H1 (cell line): ENCODE measurements around the gene SPAST. TPM values are rescaled to one million over a fixed set of nuclear protein-coding genes. Genes with fewer than 3 reads are reported as not detected.

Experiments
- CTCF ChIA-PET: fragments of 300-600 bp; sonication (Branson Sonifier 250); formaldehyde crosslinking; loops from one replicate; lab custom pipeline; 2021; ENCODE audit not compliant: partially characterized antibody; lab: Charles Lee
- POLR2A ChIA-PET: fragments of 300-600 bp; sonication (Branson Sonifier 250); formaldehyde crosslinking; loops from one replicate; lab custom pipeline; 2021; ENCODE audit warnings: inconsistent platforms; ENCODE audit not compliant: partially characterized antibody; lab: Charles Lee
- DNase-seq, 2 experiments: peaks; one replicate each; pipeline versions ENCODE4 v3.0.0 to v3.0.0-alpha.2; 2010 to 2022; ENCODE audit warnings: low spot score in 2 of 2, low read depth in 1 of 2, mixed read lengths in 1 of 2
- FAIRE-seq: peaks from 2 replicates; lab custom pipeline; 2011; peaks lifted over from hg19 to GRCh38; lab: Jason Lieb, UNC
- H2AFZ ChIP-seq: 2 replicates; pipeline ENCODE4 v1.8.1; 2012; ENCODE audit warnings: low read length, inconsistent platforms
- H2AK5ac ChIP-seq: 2 replicates; pipeline ENCODE4 v1.6.1; 2013; ENCODE audit warnings: low read depth, low read length
- H2BK120ac ChIP-seq: replicated peaks from 2 replicates; pipeline ENCODE3; 2013; ENCODE audit warnings: low read depth, low read length, inconsistent platforms
- H2BK12ac ChIP-seq: 2 replicates; pipeline ENCODE4 v1.6.1; 2013; ENCODE audit warnings: low read depth, low read length
- H2BK15ac ChIP-seq: 2 replicates; pipeline ENCODE4 v1.6.1; 2013; ENCODE audit warnings: low read length
- H2BK20ac ChIP-seq: 2 replicates; pipeline ENCODE4 v1.6.1; 2013; ENCODE audit warnings: low read length
- H2BK5ac ChIP-seq: 2 replicates; pipeline ENCODE4 v1.6.1; 2013; ENCODE audit warnings: low read depth, low read length
- H3K14ac ChIP-seq: 2 replicates; pipeline ENCODE4 v1.6.1; 2013; ENCODE audit warnings: inconsistent platforms; ENCODE audit not compliant: insufficient read length
- H3K18ac ChIP-seq: 2 replicates; pipeline ENCODE4 v1.6.1; 2013; ENCODE audit warnings: low read length; ENCODE audit errors: extremely low read depth
- H3K23ac ChIP-seq: 2 replicates; pipeline ENCODE4 v1.6.1; 2013; ENCODE audit warnings: inconsistent platforms; ENCODE audit not compliant: insufficient read length
- H3K23me2 ChIP-seq: 2 replicates; pipeline ENCODE4 v1.6.1; 2013; ENCODE audit warnings: low read depth, low read length
- H3K27ac ChIP-seq: 2 replicates; pipeline ENCODE4 v1.6.1; 2011; ENCODE audit warnings: low read depth, low read length, inconsistent platforms
- H3K27me3 ChIP-seq, 4 experiments: replicated peaks in 1 of 4; 1 replicate in 1 of 4; 2 replicates in 3 of 4; pipeline versions ENCODE4 v1.6.1 to v1.8.1; 2011 to 2013; ENCODE audit warnings: low read length in 3 of 4, mild to moderate bottlenecking in 3 of 4, inconsistent platforms in 2 of 4, mixed read lengths in 2 of 4, moderate library complexity in 1 of 4; ENCODE audit not compliant: control insufficient read depth in 3 of 4, insufficient read depth in 3 of 4; ENCODE audit errors: extremely low read depth in 1 of 4
- H3K36me3 ChIP-seq, 4 experiments: 2 replicates each; pipeline versions ENCODE4 v1.6.1 to v1.8.1; 2011 to 2013; ENCODE audit warnings: mild to moderate bottlenecking in 4 of 4, low read length in 3 of 4, moderate library complexity in 2 of 4, control low read depth in 1 of 4, inconsistent platforms in 1 of 4; ENCODE audit not compliant: insufficient read depth in 4 of 4, control insufficient read depth in 2 of 4
- H3K4ac ChIP-seq: replicated peaks from 2 replicates; pipeline ENCODE3; 2013; ENCODE audit warnings: low read length, low read depth, mixed read lengths, inconsistent platforms; ENCODE audit not compliant: insufficient read length
- H3K4me1 ChIP-seq, 4 experiments: replicated peaks in 1 of 4; 1 replicate in 1 of 4; 2 replicates in 3 of 4; pipeline versions ENCODE4 v1.6.1 to v1.8.1; 2011 to 2013; ENCODE audit warnings: low read length in 3 of 4, inconsistent platforms in 2 of 4, mixed read lengths in 1 of 4; ENCODE audit not compliant: insufficient read depth in 4 of 4, control insufficient read depth in 3 of 4
- H3K4me2 ChIP-seq, 2 experiments: 2 replicates each; pipeline versions ENCODE4 v1.6.1 to v1.8.1; 2011 to 2013; ENCODE audit warnings: low read depth in 2 of 2, low read length in 2 of 2, control low read depth in 1 of 2, inconsistent platforms in 1 of 2, mild to moderate bottlenecking in 1 of 2; ENCODE audit not compliant: insufficient read depth in 1 of 2
- H3K4me3 ChIP-seq, 4 experiments: fragments of 200-600, 300-600 bp in 1 of 4; sonication (generic), shearing (Covaris generic), sonication (Bioruptor Twin) in 1 of 4; 2 replicates each; pipeline versions ENCODE4 v1.5.1 to v1.8.1; 2011 to 2016; ENCODE audit warnings: low read length in 4 of 4, low read depth in 3 of 4, control low read depth in 2 of 4, inconsistent platforms in 2 of 4, mild to moderate bottlenecking in 2 of 4, mixed read lengths in 1 of 4, moderate library complexity in 1 of 4; ENCODE audit not compliant: insufficient read depth in 2 of 4; ENCODE audit errors: extremely low read depth in 1 of 4
- H3K56ac ChIP-seq: replicated peaks from 2 replicates; pipeline ENCODE3; 2013; ENCODE audit warnings: low read depth, mild to moderate bottlenecking, mixed read lengths, low read length, inconsistent platforms; ENCODE audit not compliant: insufficient read length
- H3K79me1 ChIP-seq: 2 replicates; pipeline ENCODE4 v1.6.1; 2013; ENCODE audit warnings: low read depth, low read length, control low read depth
- H3K79me2 ChIP-seq, 2 experiments: 2 replicates each; pipeline versions ENCODE4 v1.6.1 to v1.8.1; 2012 to 2013; ENCODE audit warnings: low read length in 2 of 2, mild to moderate bottlenecking in 2 of 2, inconsistent platforms in 1 of 2; ENCODE audit not compliant: insufficient read depth in 2 of 2, control insufficient read depth in 1 of 2
- H3K9ac ChIP-seq, 4 experiments: replicated peaks in 1 of 4; 1 replicate in 1 of 4; 2 replicates in 3 of 4; pipeline versions ENCODE4 v1.6.1 to v1.8.1; 2011 to 2013; ENCODE audit warnings: low read depth in 3 of 4, low read length in 3 of 4, control low read depth in 2 of 4, mild to moderate bottlenecking in 2 of 4, moderate library complexity in 2 of 4, inconsistent platforms in 1 of 4; ENCODE audit errors: extremely low read depth in 1 of 4
- H3K9me3 ChIP-seq, 2 experiments: 2 replicates each; pipeline versions ENCODE4 v1.6.1 to v1.8.1; 2012 to 2013; ENCODE audit warnings: mild to moderate bottlenecking in 2 of 2, moderate library complexity in 2 of 2, control low read depth in 1 of 2, inconsistent platforms in 1 of 2, low read depth in 1 of 2, low read length in 1 of 2, mixed read lengths in 1 of 2; ENCODE audit not compliant: insufficient read depth in 2 of 2
- H4K20me1 ChIP-seq, 2 experiments: replicated peaks in 1 of 2; 2 replicates each; pipeline versions ENCODE3 to v1.8.1; 2011 to 2013; ENCODE audit warnings: inconsistent platforms in 2 of 2, low read length in 2 of 2, mild to moderate bottlenecking in 1 of 2; ENCODE audit not compliant: insufficient read depth in 2 of 2, control insufficient read depth in 1 of 2
- H4K5ac ChIP-seq: 2 replicates; pipeline ENCODE4 v1.6.1; 2013; ENCODE audit warnings: low read length, low read depth, mixed read lengths, inconsistent platforms; ENCODE audit not compliant: insufficient read length
- H4K8ac ChIP-seq: 2 replicates; pipeline ENCODE4 v1.8.0; 2013; ENCODE audit warnings: mild to moderate bottlenecking, moderate library complexity, low read length, inconsistent platforms; ENCODE audit not compliant: insufficient read depth; ENCODE audit errors: extremely low read depth
- H4K91ac ChIP-seq: replicated peaks from 2 replicates; pipeline ENCODE3; 2013; ENCODE audit warnings: low read length, mixed read lengths, inconsistent platforms; ENCODE audit not compliant: insufficient read length
- CHD2 ChIP-seq: IDR thresholded peaks from 2 replicates; pipeline ENCODE4 v1.6.1; 2012; ENCODE audit warnings: low read length, improper control_type of control experiment
- EGR1 ChIP-seq: IDR thresholded peaks from 2 replicates; pipeline ENCODE4 v1.6.1; 2011; ENCODE audit warnings: low read depth, low read length, borderline replicate concordance
- FOSL1 ChIP-seq: IDR thresholded peaks from 2 replicates; pipeline ENCODE4 v1.6.1; 2011; ENCODE audit warnings: mild to moderate bottlenecking, low read depth, low read length, moderate library complexity; ENCODE audit not compliant: insufficient read depth
- GABPA ChIP-seq: IDR thresholded peaks from 2 replicates; pipeline ENCODE4 v1.6.1; 2011; ENCODE audit warnings: mild to moderate bottlenecking, low read length, moderate library complexity, borderline replicate concordance; ENCODE audit not compliant: insufficient read depth
- KDM1A ChIP-seq: fragments of 200-600, 300-600 bp; sonication (generic); IDR thresholded peaks from 2 replicates; pipeline ENCODE4 v1.7.1; 2016; ENCODE audit warnings: mild to moderate bottlenecking, low read length, borderline replicate concordance
- NANOG ChIP-seq: IDR thresholded peaks from 2 replicates; pipeline ENCODE4 v1.6.1; 2011; ENCODE audit warnings: low read length, low read depth, mild to moderate bottlenecking, inconsistent platforms; ENCODE audit not compliant: insufficient read depth, poor library complexity, severe bottlenecking
- NRF1 ChIP-seq: IDR thresholded peaks from 2 replicates; pipeline ENCODE4 v1.6.1; 2011; ENCODE audit warnings: mild to moderate bottlenecking, low read depth, low read length, improper control_type of control experiment
- RFX5 ChIP-seq: IDR thresholded peaks from 2 replicates; pipeline ENCODE4 v1.6.1; 2011; ENCODE audit warnings: low read depth, low read length, improper control_type of control experiment, borderline replicate concordance
- SP4 ChIP-seq: IDR thresholded peaks from 2 replicates; pipeline ENCODE4 v1.6.1; 2012; ENCODE audit warnings: low read length, inconsistent platforms
- TEAD4 ChIP-seq: IDR thresholded peaks from 2 replicates; pipeline ENCODE4 v1.6.1; 2012; ENCODE audit warnings: low read depth, low read length, inconsistent platforms, mixed read lengths
- ZNF274 ChIP-seq: IDR thresholded peaks from 2 replicates; pipeline ENCODE4 v1.7.0; 2012; ENCODE audit warnings: low read length, borderline replicate concordance; ENCODE audit errors: extremely low read depth
- WGBS, 2 experiments: shearing (Covaris generic) in 1 of 2; methylation state at CpG; one replicate each; pipeline versions ENCODE4 v1.1.6 to v1.1.7; 2013 to 2015; ENCODE audit warnings: low lambda C conversion rate in 2 of 2, mixed read lengths in 2 of 2, inconsistent platforms in 1 of 2, low coverage in 1 of 2, missing lambda C conversion rate in 1 of 2; ENCODE audit not compliant: insufficient replicate concordance in 2 of 2, insufficient coverage in 1 of 2, insufficient read length in 1 of 2; ENCODE audit errors: extremely low coverage in 1 of 2, missing lambda C conversion rate in 1 of 2; 5-methylcytosine and 5-hydroxymethylcytosine counted together
- polyA plus RNA-seq, 7 experiments: library from polyadenylated mRNA; depleted of rRNA in 3 of 7; stranded (reverse) in 5 of 7; unstranded in 2 of 7; fragments of >200 nt in 5 of 7; fragments of 200-250 nt in 2 of 7; gene quantifications; 1 replicate in 5 of 7; 2 replicates in 1 of 7; 4 replicates in 1 of 7; pipeline versions ENCODE4 v1.2.1 to v1.2.3, GENCODE V29; 2011 to 2013; ENCODE audit warnings: missing spikeins in 2 of 7, mixed read lengths in 2 of 7
- total RNA-seq: library from RNA; stranded (reverse); fragmentation: NEBNext Ultra II Directional; extraction: Animal tissue kit (Norgen Biotek cat#: 25700); gene quantifications from 2 replicates; pipeline ENCODE4 v1.2.1, GENCODE V29; 2021
- TF ChIP-seq, protein P1 (sequence below): IDR thresholded peaks from 2 replicates; pipeline ENCODE4 v1.6.1; 2012; ENCODE audit warnings: inconsistent platforms

SPAST gene
- total and polyA plus RNA-seq, 2 of the 8 experiments (the other 6 are each of a cell fraction or from before 2014, with no cell fraction given), result 4.4 to 36.0 TPM

DNA sequence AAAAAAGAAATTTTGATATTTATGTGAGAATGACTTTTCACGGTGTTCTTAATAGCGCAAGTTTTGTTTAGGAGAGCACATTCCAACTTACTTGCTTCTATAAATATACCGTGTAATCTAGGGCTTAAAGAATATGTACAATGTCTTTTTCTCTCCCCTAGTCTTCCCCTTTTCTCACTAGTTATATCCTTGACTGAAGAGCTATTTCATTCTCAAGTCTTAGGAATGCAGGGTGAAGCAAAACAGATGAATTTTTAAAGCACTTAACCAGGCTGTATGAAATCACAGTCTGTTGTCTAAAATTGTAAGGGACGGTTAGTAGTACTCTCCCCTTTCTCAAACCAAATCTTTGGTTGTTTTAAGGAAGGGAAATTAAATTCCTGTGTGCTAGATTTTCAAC lies 72.7 kb downstream of the SPAST start:
- H4K8ac ChIP-seq, result no peak overlapping the region
- H2BK5ac ChIP-seq, result no peak overlapping the region
- H3K23me2 ChIP-seq, result no peaks in the 10 kb centered on the region
- no peaks in the 10 kb centered on the region for H4K20me1 ChIP-seq
- TF ChIP-seq NRF1 (no peak), RFX5 (no peak), FOSL1 (no peak), NANOG (no peak), CHD2 (no peak), KDM1A (no peak), EGR1 (no peak), ZNF274 (no peak), GABPA (no peak), SP4 (no peak), TEAD4 (no peak)
- TF ChIP-seq, protein P1, sequence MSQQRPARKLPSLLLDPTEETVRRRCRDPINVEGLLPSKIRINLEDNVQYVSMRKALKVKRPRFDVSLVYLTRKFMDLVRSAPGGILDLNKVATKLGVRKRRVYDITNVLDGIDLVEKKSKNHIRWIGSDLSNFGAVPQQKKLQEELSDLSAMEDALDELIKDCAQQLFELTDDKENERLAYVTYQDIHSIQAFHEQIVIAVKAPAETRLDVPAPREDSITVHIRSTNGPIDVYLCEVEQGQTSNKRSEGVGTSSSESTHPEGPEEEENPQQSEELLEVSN, result no peak
- H3K27me3 ChIP-seq, result no peaks in the 10 kb centered on the region
- H4K5ac ChIP-seq, result no peak overlapping the region
- H3K4ac ChIP-seq, result no peak overlapping the region
- no peak overlapping the region for H3K27ac ChIP-seq
- H2BK120ac ChIP-seq, result no peak overlapping the region
- no peaks in the 10 kb centered on the region for H3K9me3 ChIP-seq
- no peaks in the 10 kb centered on the region for H3K79me2 ChIP-seq
- no peak for DNase-seq
- no peak overlapping the region for H3K56ac ChIP-seq
- no peak overlapping the region for H2AFZ ChIP-seq
- no peak overlapping the region for H3K4me2 ChIP-seq
- ChIA-PET POLR2A (no interaction called here), CTCF (interaction anchor here (0.6 to 1.0 kb wide), 2 partner anchors 47 to 642 kb away, joined by 3 read pairs; no protein-coding TSS in a partner anchor)
- H3K4me3 ChIP-seq, result no peak overlapping the region
- H3K18ac ChIP-seq, result no peak overlapping the region
- 97% methylated on average over 4 of the region's 4 CpGs; no CpG with 5 or more reads in 1 of the 2 experiments for WGBS, 2 experiments
- H3K4me1 ChIP-seq, result no peaks in the 10 kb centered on the region
- H4K91ac ChIP-seq, result no peak overlapping the region
- no peak overlapping the region for H2AK5ac ChIP-seq
- no peak overlapping the region for H2BK12ac ChIP-seq
- peaks cover 0 to 3% (median 0%) of the 10 kb centered on the region in 4 experiments; a peak in 1 of 8 replicates for H3K36me3 ChIP-seq
- FAIRE-seq, result no peak
- no peak overlapping the region for H3K14ac ChIP-seq
- no peak overlapping the region for H2BK15ac ChIP-seq
- H3K9ac ChIP-seq, result no peak overlapping the region
- no peak overlapping the region for H2BK20ac ChIP-seq
- no peak overlapping the region for H3K23ac ChIP-seq
- H3K79me1 ChIP-seq, result no peaks in the 10 kb centered on the region
